ENCODE measurements around the gene PAPLN.

Gene PAPLN

GRCh38 chr14:73231981-73232851 lies 5.1 kb upstream of the PAPLN start:
- DNase-seq, result no peak

GRCh38 chr14:73232984-73233383 lies 4.3 kb upstream of the PAPLN start:
- no peak for DNase-seq

GRCh38 chr14:73233564-73233963 lies 3.7 kb upstream of the PAPLN start:
- DNase-seq, result no peak

- no peak for DNase-seq
Observed at GRCh38 chr14:73234029-73234428, 3.3 kb upstream of the PAPLN start.

- no peak for DNase-seq
Observed at GRCh38 chr14:73234586-73235394, 2.5 kb upstream of the PAPLN start.

GRCh38 chr14:73235531-73236155 lies 1.7 kb upstream of the PAPLN start:
- DNase-seq, result no peak

GRCh38 chr14:73236157-73236556 lies 1.1 kb upstream of the PAPLN start:
- no peak for DNase-seq

GRCh38 chr14:73236752-73237218 lies 521 bp upstream of the PAPLN start:
- DNase-seq, result no peak

- DNase-seq, result no peak
Observed at GRCh38 chr14:73237786-73238423, 599 bp downstream of the PAPLN start.

GRCh38 chr14:73238424-73238852 lies 1.1 kb downstream of the PAPLN start:
- no peak for DNase-seq

- DNase-seq, result no peak
Observed at GRCh38 chr14:73238941-73239340, 1.6 kb downstream of the PAPLN start.

GRCh38 chr14:73239393-73240241 lies 2.3 kb downstream of the PAPLN start:
- no peak for DNase-seq

GRCh38 chr14:73240816-73241480 lies 3.6 kb downstream of the PAPLN start:
- DNase-seq, result no peak

- DNase-seq, result no peak
Observed at GRCh38 chr14:73241481-73242165, 4.3 kb downstream of the PAPLN start.

GRCh38 chr14:73242357-73242901 lies 5.1 kb downstream of the PAPLN start:
- no peak for DNase-seq

- no peak for DNase-seq
Observed at GRCh38 chr14:73243341-73243740, 6.0 kb downstream of the PAPLN start.

GRCh38 chr14:73243748-73244147 lies 6.4 kb downstream of the PAPLN start:
- DNase-seq, result no peak

- DNase-seq, result no peak
Observed at GRCh38 chr14:73244541-73245290, 7.4 kb downstream of the PAPLN start.

- DNase-seq, result peak; percentile 16
Observed at GRCh38 chr14:73245480-73246325, 8.4 kb downstream of the PAPLN start.
